Kidney (tissue), 14 donors: ENCODE measurements around the gene WDR4. TPM values are rescaled to one million over a fixed set of nuclear protein-coding genes. Genes with fewer than 3 reads are reported as not detected.

Experiments
- DNase-seq, 5 donors: peaks; one replicate each; pipeline ENCODE4 v3.0.0-alpha.2; 2013 to 2020
- FAIRE-seq: peaks from 2 replicates; lab custom pipeline; 2012; peaks lifted over from hg19 to GRCh38; lab: Jason Lieb, UNC
- H3K27ac ChIP-seq, 2 donors: one replicate each; pipeline ENCODE4 v1.7.0; 2013; ENCODE audit warnings: low read depth in 2 of 2, low read length in 2 of 2, inconsistent platforms in 1 of 2
- H3K27me3 ChIP-seq: one replicate; pipeline ENCODE4 v1.7.1; 2013; ENCODE audit warnings: low read length, inconsistent platforms; ENCODE audit not compliant: control insufficient read depth, insufficient read depth
- H3K36me3 ChIP-seq, 3 donors: one replicate each; pipeline versions ENCODE4 v1.7.0 to v1.7.1; 2013; ENCODE audit warnings: low read length in 3 of 3, control low read depth in 1 of 3, inconsistent platforms in 1 of 3; ENCODE audit not compliant: insufficient read depth in 3 of 3, control insufficient read depth in 2 of 3
- H3K4me1 ChIP-seq, 3 donors: one replicate each; pipeline versions ENCODE4 v1.7.0 to v1.7.1; 2013; ENCODE audit warnings: low read length in 3 of 3, inconsistent platforms in 1 of 3, low read depth in 1 of 3; ENCODE audit not compliant: control insufficient read depth in 2 of 3, insufficient read depth in 2 of 3
- H3K4me3 ChIP-seq, 3 donors: one replicate each; pipeline versions ENCODE4 v1.7.0 to v1.8.1; 2013; ENCODE audit warnings: low read length in 3 of 3, control low read depth in 1 of 3, inconsistent platforms in 1 of 3
- H3K9ac ChIP-seq, 3 donors: one replicate each; pipeline versions ENCODE4 v1.7.0 to v1.7.1; 2013; ENCODE audit warnings: low read length in 3 of 3, control low read depth in 1 of 3, inconsistent platforms in 1 of 3
- H3K9me3 ChIP-seq, 3 donors: one replicate each; pipeline versions ENCODE4 v1.7.0 to v1.7.1; 2013; ENCODE audit warnings: low read length in 3 of 3, control low read depth in 1 of 3, inconsistent platforms in 1 of 3; ENCODE audit not compliant: control insufficient read depth in 2 of 3, insufficient read depth in 1 of 3
- intact Hi-C: fragments of 100-400 bp; cut with DNase I; formaldehyde crosslinking; loops from one replicate; pipeline ENCODE4 v1.11.1; 2022
- polyA plus RNA-seq: library from polyadenylated mRNA; stranded (reverse); fragments of 350-450 nt; fragmentation: Illumina TruSeq; extraction: RNeasy Lipid Tissue Mini Kit (QIAGEN cat#74804); gene quantifications from one replicate; pipeline ENCODE4 v1.2.3, GENCODE V29; 2014; ENCODE audit warnings: low read depth, low replicate concordance; ENCODE audit not compliant: insufficient read depth
- total RNA-seq: library from RNA; stranded (reverse); fragmentation: NEBNext Ultra II Directional; extraction: Animal tissue kit (Norgen Biotek cat#: 25700); gene quantifications from one replicate; pipeline ENCODE4 v1.2.1, GENCODE V29; 2021
- TF ChIP-seq, protein P1 (sequence below): IDR thresholded peaks from 3 replicates; pipeline ENCODE4 v1.5.1; 2012; ENCODE audit warnings: mild to moderate bottlenecking, moderate library complexity, borderline replicate concordance; ENCODE audit not compliant: insufficient read depth; ENCODE audit errors: extremely low read depth
- donor health status: control.
- donor health status: control.
- donor health status: control.
- donor health status: control.
- donor health status: control.
- donor health status: DM: yes; HTN: yes; CAD: no.
- donor health status: Normal renal cell carcinoma (clear cell type).

Gene WDR4
- total and polyA plus RNA-seq, 2 donors from 2014 or later = 4.8 to 20.4 TPM

DNA sequence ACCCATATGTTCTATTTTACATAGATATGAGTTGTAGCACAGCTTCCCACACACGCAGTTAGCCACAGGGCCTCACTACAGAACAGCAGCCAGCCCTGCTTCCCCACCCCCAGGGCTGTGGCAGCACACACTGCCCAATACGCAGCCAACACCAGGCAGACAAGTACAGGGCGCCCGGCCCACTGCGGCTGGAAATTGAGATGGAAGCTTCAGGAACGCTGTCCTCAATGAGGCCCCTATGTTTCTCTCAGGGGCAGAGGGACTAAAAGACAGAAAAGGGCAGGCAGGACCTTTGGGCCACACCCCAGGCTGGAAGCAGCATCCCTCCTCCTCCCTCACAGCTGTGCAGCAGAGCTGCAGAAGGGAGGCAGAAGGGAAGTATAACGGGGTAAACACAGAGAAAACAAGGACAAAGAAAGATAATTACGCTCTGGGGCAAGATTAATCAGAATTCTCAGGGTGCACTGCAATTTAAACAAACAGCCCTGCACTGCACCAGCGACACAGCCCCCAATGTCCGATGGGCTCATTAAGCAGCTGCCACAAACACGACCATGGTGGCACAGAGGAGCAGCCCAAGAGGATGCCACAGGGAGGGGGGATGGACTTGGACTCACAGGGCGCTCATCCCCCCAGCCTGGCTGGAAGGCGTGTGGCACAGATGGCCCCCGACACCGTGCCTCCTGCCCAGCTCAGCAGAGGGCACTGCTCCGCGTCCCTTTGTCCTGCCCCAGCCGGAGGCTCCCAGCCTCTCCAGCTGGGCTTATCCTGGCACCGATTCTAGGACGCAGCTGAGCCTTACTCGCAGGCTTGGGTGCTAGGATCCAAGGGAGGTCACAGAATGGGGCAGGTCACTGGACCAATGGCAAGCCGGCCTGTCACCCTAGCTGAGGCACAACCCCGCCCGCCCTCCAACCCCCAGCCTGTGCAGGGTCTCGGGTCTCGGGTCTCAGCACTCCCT lies 14.2 kb downstream of the WDR4 start:
- Histone ChIP-seq H3K4me1 (no peaks in the 10 kb centered on the region), H3K9me3 (no peaks in the 10 kb centered on the region), H3K36me3 (peaks cover 4 to 37% (median 17%) of the 10 kb centered on the region in 3 donors), H3K4me3 (no peak overlapping the region), H3K27me3 (no peaks in the 10 kb centered on the region), H3K27ac (no peak overlapping the region), H3K9ac (no peak overlapping the region)
- FAIRE-seq (no peak), DNase-seq (peak in 1 of 5 donors; percentile 57)
- TF ChIP-seq, protein P1, sequence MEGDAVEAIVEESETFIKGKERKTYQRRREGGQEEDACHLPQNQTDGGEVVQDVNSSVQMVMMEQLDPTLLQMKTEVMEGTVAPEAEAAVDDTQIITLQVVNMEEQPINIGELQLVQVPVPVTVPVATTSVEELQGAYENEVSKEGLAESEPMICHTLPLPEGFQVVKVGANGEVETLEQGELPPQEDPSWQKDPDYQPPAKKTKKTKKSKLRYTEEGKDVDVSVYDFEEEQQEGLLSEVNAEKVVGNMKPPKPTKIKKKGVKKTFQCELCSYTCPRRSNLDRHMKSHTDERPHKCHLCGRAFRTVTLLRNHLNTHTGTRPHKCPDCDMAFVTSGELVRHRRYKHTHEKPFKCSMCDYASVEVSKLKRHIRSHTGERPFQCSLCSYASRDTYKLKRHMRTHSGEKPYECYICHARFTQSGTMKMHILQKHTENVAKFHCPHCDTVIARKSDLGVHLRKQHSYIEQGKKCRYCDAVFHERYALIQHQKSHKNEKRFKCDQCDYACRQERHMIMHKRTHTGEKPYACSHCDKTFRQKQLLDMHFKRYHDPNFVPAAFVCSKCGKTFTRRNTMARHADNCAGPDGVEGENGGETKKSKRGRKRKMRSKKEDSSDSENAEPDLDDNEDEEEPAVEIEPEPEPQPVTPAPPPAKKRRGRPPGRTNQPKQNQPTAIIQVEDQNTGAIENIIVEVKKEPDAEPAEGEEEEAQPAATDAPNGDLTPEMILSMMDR = no peak
- intact Hi-C loops = no loop called here

DNA sequence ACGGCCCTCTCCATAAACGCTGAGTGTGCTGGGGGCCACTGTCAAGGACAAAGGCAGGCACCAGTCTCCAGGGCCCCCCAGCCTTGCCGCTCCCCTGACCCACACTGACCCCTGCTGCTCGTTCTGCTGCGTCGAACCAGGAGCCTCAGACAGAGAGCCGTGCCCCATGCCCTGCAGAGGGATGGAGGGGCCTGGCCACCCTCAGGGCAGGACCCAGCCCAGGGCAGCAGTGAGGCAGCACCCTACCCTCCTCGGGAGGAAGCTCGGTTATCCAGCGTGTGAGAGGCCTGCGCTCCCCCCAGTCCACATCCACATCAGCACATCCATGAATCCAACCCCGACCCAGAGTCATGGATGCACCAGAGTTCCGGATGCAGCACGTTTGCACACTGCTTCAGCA lies 15.1 kb downstream of the WDR4 start:
- TF ChIP-seq, protein P1 = no peak
- DNase-seq = peak in 1 of 5 donors; percentile 52

DNA sequence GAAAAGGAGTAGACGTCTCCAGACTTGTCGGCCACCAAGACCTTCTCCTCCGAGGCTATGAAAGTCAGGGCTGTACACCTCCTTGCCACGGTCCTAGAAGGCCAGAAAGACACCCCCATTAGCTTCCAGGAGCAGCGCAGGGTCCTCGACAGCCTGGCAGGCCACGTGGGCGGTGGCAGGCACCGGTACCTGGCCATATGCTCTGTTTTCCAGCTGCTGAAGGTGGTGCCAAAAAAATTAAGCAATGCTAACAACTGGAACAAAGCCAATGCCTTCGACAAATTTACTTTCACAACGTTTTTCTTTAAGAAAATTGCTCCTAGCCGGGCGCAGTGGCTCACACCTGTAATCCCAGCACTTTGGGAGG lies 15.9 kb downstream of the WDR4 start:
- DNase-seq = no peak
- Histone ChIP-seq H3K9ac (no peak overlapping the region), H3K4me3 (no peak overlapping the region), H3K9me3 (no peaks in the 10 kb centered on the region), H3K27me3 (no peaks in the 10 kb centered on the region), H3K36me3 (peaks cover 4 to 28% (median 17%) of the 10 kb centered on the region in 3 donors), H3K4me1 (no peaks in the 10 kb centered on the region), H3K27ac (no peak overlapping the region)
- TF ChIP-seq, protein P1 = no peak
- FAIRE-seq = no peak
- intact Hi-C loops = no loop called here

More for the DNA sequence above, 15.1 kb downstream of the WDR4 start:
- no peak for FAIRE-seq
- Histone ChIP-seq H3K4me3 (no peak overlapping the region), H3K4me1 (no peaks in the 10 kb centered on the region), H3K9me3 (no peaks in the 10 kb centered on the region), H3K27me3 (no peaks in the 10 kb centered on the region), H3K36me3 (peaks cover 4 to 35% (median 17%) of the 10 kb centered on the region in 3 donors), H3K9ac (no peak overlapping the region), H3K27ac (no peak overlapping the region)
- intact Hi-C loops = no loop called here
